B cell (primary cell): ENCODE data around the gene PHPT1. TPM values are rescaled to one million over a fixed set of nuclear protein-coding genes. Genes with fewer than 3 reads are reported as not detected.

Experiments used
- ATAC-seq: fragments of 200-7000 bp; cut with Tn5 transposase; one replicate; pipeline ENCODE4 v1.10.0; 2021; ENCODE audit warnings: low read depth, mild to moderate bottlenecking, moderate number of reproducible peaks, moderate library complexity
- CTCF ChIA-PET: fragments of 350-600 bp; sonication (Branson Sonifier 250); formaldehyde crosslinking; loops from one replicate; lab custom pipeline; 2021; ENCODE audit warnings: antibody characterized with exemption, inconsistent platforms; lab: Charles Lee
- POLR2A ChIA-PET: fragments of 350-600 bp; sonication (Branson Sonifier 250); formaldehyde crosslinking; loops from one replicate; lab custom pipeline; 2021; ENCODE audit warnings: antibody characterized with exemption; lab: Charles Lee
- DNase-seq: peaks from one replicate; pipeline ENCODE4 v3.0.0; 2013
- H2AFZ ChIP-seq: 2 replicates; pipeline ENCODE4 v1.6.1; 2012; ENCODE audit warnings: mild to moderate bottlenecking, low read depth, low read length; ENCODE audit not compliant: insufficient read depth, poor library complexity, severe bottlenecking
- H3K27ac ChIP-seq, 2 donors: 1 replicate in 1 of 2; 2 replicates in 1 of 2; pipeline ENCODE4 v1.5.1; 2012 to 2013; ENCODE audit warnings: low read length in 2 of 2, mild to moderate bottlenecking in 2 of 2, moderate library complexity in 1 of 2
- H3K27me3 ChIP-seq, 4 experiments: fragments of 200-600 bp in 1 of 4; sonication (generic) in 1 of 4; replicated peaks in 1 of 4; 1 replicate in 2 of 4; 2 replicates in 2 of 4; pipeline versions ENCODE4 v1.6.1 to v1.7.0; 2013 to 2016; ENCODE audit warnings: low read length in 3 of 4, mild to moderate bottlenecking in 2 of 4, mixed read lengths in 1 of 4, moderate library complexity in 1 of 4; ENCODE audit not compliant: insufficient read depth in 4 of 4, control insufficient read depth in 3 of 4; ENCODE audit errors: control extremely low read depth in 1 of 4
- H3K36me3 ChIP-seq, 2 experiments: replicated peaks in 1 of 2; 1 replicate in 1 of 2; 2 replicates in 1 of 2; pipeline versions ENCODE4 v1.6.1 to v1.7.1; 2013; ENCODE audit warnings: low read length in 1 of 2; ENCODE audit not compliant: insufficient read depth in 2 of 2, control insufficient read depth in 1 of 2; ENCODE audit errors: control extremely low read depth in 1 of 2, extremely low read depth in 1 of 2
- H3K4me1 ChIP-seq, 2 donors: fragments of 200-600 bp in 1 of 2; sonication (generic) in 1 of 2; 1 replicate in 1 of 2; 2 replicates in 1 of 2; pipeline versions ENCODE4 v1.5.1 to v1.6.1; 2013 to 2017; ENCODE audit warnings: low read length in 2 of 2; ENCODE audit not compliant: control insufficient read depth in 2 of 2, insufficient read depth in 2 of 2
- H3K4me2 ChIP-seq: replicated peaks from 2 replicates; pipeline ENCODE3; 2012; ENCODE audit warnings: mild to moderate bottlenecking, low read depth, low read length; ENCODE audit not compliant: poor library complexity, severe bottlenecking
- H3K4me3 ChIP-seq, 5 experiments: fragments of 200-600 bp in 1 of 5; sonication (generic) in 1 of 5; 1 replicate in 3 of 5; 2 replicates in 2 of 5; pipeline versions ENCODE4 v1.5.1 to v1.7.0; 2011 to 2016; ENCODE audit warnings: low read length in 4 of 5, mild to moderate bottlenecking in 4 of 5, low read depth in 2 of 5, control low read depth in 1 of 5, moderate library complexity in 1 of 5; ENCODE audit not compliant: insufficient read depth in 1 of 5; ENCODE audit errors: control extremely low read depth in 1 of 5, extremely low read depth in 1 of 5
- H3K79me2 ChIP-seq: fragments of 200-600 bp; sonication (generic); one replicate; pipeline ENCODE4 v1.6.0; 2016; ENCODE audit warnings: low read length; ENCODE audit not compliant: control insufficient read depth, insufficient read depth
- H3K9ac ChIP-seq: fragments of 200-600 bp; sonication (generic); 2 replicates; pipeline ENCODE4 v1.6.1; 2017; ENCODE audit warnings: mild to moderate bottlenecking, low read length, moderate library complexity
- H3K9me3 ChIP-seq, 3 donors: one replicate each; pipeline versions ENCODE4 v1.6.1 to v1.7.1; 2013; ENCODE audit warnings: low read length in 2 of 3; ENCODE audit not compliant: control insufficient read depth in 2 of 3, insufficient read depth in 1 of 3; ENCODE audit errors: control extremely low read depth in 1 of 3
- H4K20me1 ChIP-seq: 2 replicates; pipeline ENCODE4 v1.6.0; 2012; ENCODE audit warnings: mild to moderate bottlenecking, low read length; ENCODE audit not compliant: insufficient read depth, control insufficient read depth, poor library complexity, severe bottlenecking
- H3K27ac Mint-ChIP-seq: one replicate; pipeline ENCODE4 v1.8.0; 2021; ENCODE audit warnings: mixed read lengths
- H3K27me3 Mint-ChIP-seq: one replicate; pipeline ENCODE4 v1.8.0; 2021; ENCODE audit warnings: mixed read lengths
- H3K4me1 Mint-ChIP-seq: one replicate; pipeline ENCODE4 v1.8.0; 2021; ENCODE audit warnings: mixed read lengths
- H3K4me3 Mint-ChIP-seq: one replicate; pipeline ENCODE4 v1.8.0; 2021; ENCODE audit warnings: mixed read lengths
- H3K9me3 Mint-ChIP-seq: one replicate; pipeline ENCODE4 v1.8.0; 2022; ENCODE audit warnings: mixed read lengths; ENCODE audit not compliant: insufficient read depth
- EZH2 ChIP-seq: IDR thresholded peaks from 2 replicates; pipeline ENCODE4 v1.6.1; 2012; ENCODE audit warnings: borderline replicate concordance, low read depth, mild to moderate bottlenecking, moderate library complexity, low read length; ENCODE audit not compliant: insufficient read depth, poor library complexity, severe bottlenecking
- WGBS: methylation state at CpG from one replicate; pipeline ENCODE4 v1.1.5; 2013; ENCODE audit warnings: missing lambda C conversion rate; ENCODE audit not compliant: insufficient coverage; 5-methylcytosine and 5-hydroxymethylcytosine counted together
- intact Hi-C: fragments of 100-400 bp; cut with micrococcal nuclease; formaldehyde crosslinking; loops from one replicate; pipeline ENCODE4 v1.10.0; 2022
- polyA plus RNA-seq: library from polyadenylated mRNA; depleted of rRNA; stranded (reverse); fragments of >200 nt; gene quantifications from 2 replicates; pipeline ENCODE4 v1.2.3, GENCODE V29; 2012
- total RNA-seq, 2 donors: library from RNA; stranded (reverse); fragments of 120-200 nt in 1 of 2; gene quantifications; 1 replicate in 1 of 2; 2 replicates in 1 of 2; pipeline versions ENCODE4 v1.2.3 to v1.2.4, GENCODE V29; 2013 to 2022
- TF ChIP-seq, protein P1 (sequence below): fragments of 200-600 bp; IDR thresholded peaks from one replicate; pipeline ENCODE4 v1.8.0; 2022; ENCODE audit warnings: antibody characterized with exemption, mild to moderate bottlenecking

Gene PHPT1
- total and polyA plus RNA-seq, 2 donors (not counting 1 experiment from before 2014, with no cell fraction given), result 36.5 to 37.2 TPM

DNA sequence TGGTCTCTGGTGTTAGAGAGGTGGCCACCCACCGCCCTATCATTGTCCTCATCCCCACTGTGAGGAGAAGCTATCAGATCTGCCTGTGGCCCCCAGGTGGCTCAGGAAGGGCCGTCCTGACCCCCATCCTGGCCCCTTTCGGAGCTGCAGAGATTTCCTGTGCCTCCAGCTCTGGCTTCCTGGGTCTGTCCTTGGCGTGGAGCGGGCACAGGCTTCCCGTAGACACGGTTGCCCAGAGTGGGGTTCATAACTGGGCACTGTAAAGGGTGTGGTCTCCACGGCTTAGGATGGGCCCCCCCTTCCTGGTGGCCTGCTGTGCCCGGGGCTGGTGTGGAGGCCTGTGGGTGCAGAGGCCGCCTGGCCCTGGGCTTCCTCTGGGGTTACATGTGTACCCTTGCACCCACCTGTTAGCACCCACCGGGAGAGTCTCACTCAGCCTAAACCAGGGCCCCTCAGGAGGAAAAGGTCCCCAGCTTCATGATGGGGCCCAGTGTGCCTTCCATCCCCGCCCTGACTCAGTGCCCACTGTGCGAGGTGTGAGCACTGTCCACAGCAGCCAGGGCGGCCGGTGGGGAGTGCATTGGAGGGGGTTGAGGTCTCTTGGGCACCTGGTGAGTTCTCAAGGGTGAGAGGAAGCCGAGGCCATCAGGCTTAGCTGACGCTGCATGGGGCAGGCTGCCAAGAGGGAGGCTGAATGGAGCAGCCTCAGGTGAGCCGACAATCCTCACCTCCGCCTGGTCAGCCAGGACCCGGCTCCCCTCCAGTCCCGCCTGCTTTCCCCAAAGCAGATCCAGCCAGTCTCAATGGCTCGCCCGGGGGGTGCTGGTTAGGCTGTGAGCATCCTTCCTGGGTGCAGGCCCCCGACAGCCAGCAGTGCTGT, 22.3 kb upstream of the PHPT1 start:
- ATAC-seq (no peak), DNase-seq (no peak)
- Histone ChIP-seq H3K9me3 (no peaks in the 10 kb centered on the region), H2AFZ (no peak overlapping the region), H3K9ac (no peak overlapping the region), H3K27me3 (no peaks in the 10 kb centered on the region), H3K79me2 (no peaks in the 10 kb centered on the region), H3K4me2 (no peak overlapping the region), H3K4me3 (no peak overlapping the region), H3K27ac (no peak overlapping the region), H3K36me3 (peaks cover 2 to 50% of the 10 kb centered on the region in 2 experiments), H4K20me1 (peaks cover 17% of the 10 kb centered on the region), H3K4me1 (no peaks in the 10 kb centered on the region)
- Mint-ChIP-seq H3K9me3 (no peaks in the 10 kb centered on the region), H3K4me1 (no peaks in the 10 kb centered on the region), H3K4me3 (no peak overlapping the region), H3K27me3 (no peaks in the 10 kb centered on the region), H3K27ac (no peak overlapping the region)
- WGBS, result 97% methylated on average over 19 of the region's 24 CpGs
- TF ChIP-seq EZH2, result no peak
- TF ChIP-seq, protein P1, sequence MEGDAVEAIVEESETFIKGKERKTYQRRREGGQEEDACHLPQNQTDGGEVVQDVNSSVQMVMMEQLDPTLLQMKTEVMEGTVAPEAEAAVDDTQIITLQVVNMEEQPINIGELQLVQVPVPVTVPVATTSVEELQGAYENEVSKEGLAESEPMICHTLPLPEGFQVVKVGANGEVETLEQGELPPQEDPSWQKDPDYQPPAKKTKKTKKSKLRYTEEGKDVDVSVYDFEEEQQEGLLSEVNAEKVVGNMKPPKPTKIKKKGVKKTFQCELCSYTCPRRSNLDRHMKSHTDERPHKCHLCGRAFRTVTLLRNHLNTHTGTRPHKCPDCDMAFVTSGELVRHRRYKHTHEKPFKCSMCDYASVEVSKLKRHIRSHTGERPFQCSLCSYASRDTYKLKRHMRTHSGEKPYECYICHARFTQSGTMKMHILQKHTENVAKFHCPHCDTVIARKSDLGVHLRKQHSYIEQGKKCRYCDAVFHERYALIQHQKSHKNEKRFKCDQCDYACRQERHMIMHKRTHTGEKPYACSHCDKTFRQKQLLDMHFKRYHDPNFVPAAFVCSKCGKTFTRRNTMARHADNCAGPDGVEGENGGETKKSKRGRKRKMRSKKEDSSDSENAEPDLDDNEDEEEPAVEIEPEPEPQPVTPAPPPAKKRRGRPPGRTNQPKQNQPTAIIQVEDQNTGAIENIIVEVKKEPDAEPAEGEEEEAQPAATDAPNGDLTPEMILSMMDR, result no peak
- CTCF ChIA-PET, result interaction anchor here (1.0 to 1.2 kb wide), 2 partner anchors 10 to 17 kb away, joined by 4 to 5 read pairs; no protein-coding TSS in a partner anchor
- intact Hi-C loops, result no loop called here
- POLR2A ChIA-PET, result no interaction called here
